ENCODE data around the gene KCNJ14. TPM values are rescaled to one million over a fixed set of nuclear protein-coding genes. Genes with fewer than 3 reads are reported as not detected.

The KCNJ14 gene
- total RNA-seq, 2 experiments from 2014 or later, result 1.3 to 1.5 TPM

DNA sequence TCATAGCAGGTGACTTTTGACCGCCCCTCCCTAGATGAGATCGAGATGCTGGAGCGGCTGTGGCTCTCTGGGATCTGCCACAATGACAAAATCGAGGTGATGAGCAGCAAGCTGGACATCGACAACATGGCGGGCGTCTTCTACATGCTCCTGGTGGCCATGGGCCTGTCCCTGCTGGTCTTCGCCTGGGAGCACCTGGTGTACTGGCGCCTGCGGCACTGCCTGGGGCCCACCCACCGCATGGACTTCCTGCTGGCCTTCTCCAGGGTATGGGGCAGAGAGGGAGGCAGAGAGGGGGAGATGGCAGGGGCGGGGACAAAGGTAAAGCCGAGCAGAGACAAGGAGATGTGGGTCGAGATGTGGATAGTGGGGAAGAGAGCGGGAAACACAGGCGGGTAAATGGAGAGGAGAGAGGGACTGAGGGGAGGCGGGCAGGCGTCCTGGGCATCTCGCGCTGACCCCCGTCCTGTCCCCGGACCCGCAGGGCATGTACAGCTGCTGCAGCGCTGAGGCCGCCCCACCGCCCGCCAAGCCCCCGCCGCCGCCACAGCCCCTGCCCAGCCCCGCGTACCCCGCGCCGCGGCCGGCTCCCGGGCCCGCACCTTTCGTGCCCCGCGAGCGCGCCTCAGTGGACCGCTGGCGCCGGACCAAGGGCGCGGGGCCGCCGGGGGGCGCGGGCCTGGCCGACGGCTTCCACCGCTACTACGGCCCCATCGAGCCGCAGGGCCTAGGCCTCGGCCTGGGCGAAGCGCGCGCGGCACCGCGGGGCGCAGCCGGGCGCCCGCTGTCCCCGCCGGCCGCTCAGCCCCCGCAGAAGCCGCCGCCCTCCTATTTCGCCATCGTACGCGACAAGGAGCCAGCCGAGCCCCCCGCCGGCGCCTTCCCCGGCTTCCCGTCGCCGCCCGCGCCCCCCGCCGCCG is 13.0 kb upstream of the KCNJ14 start:
- DNase-seq, result no peak
- H3K4me1 Mint-ChIP-seq (ENCODE audit: low read depth), result peaks cover 21% of the 10 kb centered on the region
- POLR2A ChIA-PET, result no interaction called here
- H3K36me3 Mint-ChIP-seq (ENCODE audit: low read depth), result peaks cover 10% of the 10 kb centered on the region
- H3K4me3 Mint-ChIP-seq, result peak overlapping the region; percentile 2
- no peak for TF ChIP-seq CTCF (IDR thresholded peaks at IDR 0.05)
- ATAC-seq, result no peak
- peaks cover 21% of the 10 kb centered on the region for H3K27me3 Mint-ChIP-seq
- CTCF ChIA-PET, result interaction anchor here (1.0 to 1.8 kb wide), 2 partner anchors 47 to 51 kb away, joined by 4 to 5 read pairs; partner anchors contain the start of gene KDELR1
- intact Hi-C loops (cut with micrococcal nuclease), result no loop called here
- H3K27ac Mint-ChIP-seq, result no peak overlapping the region
- no peaks in the 10 kb centered on the region for H3K9me3 Mint-ChIP-seq

GRCh38 chr19:48443256-48443655 is 12.1 kb upstream of the KCNJ14 start:
- Mint-ChIP-seq H3K27ac (no peak overlapping the region), H3K36me3 (ENCODE audit: low read depth) (peaks cover 18% of the 10 kb centered on the region), H3K4me3 (no peak overlapping the region), H3K27me3 (peaks cover 19% of the 10 kb centered on the region), H3K4me1 (ENCODE audit: low read depth) (peaks cover 27% of the 10 kb centered on the region), H3K9me3 (no peaks in the 10 kb centered on the region)
- ChIA-PET CTCF (interaction anchor here (0.6 to 1.2 kb wide), 3 partner anchors 46 to 141 kb away, joined by 3 to 4 read pairs (median 3); partner anchors contain the start of gene KDELR1), POLR2A (interaction anchor here (1.0 kb wide), 1 partner anchor 15 kb away, joined by 3 read pairs; no protein-coding TSS in a partner anchor)
- intact Hi-C loops (cut with micrococcal nuclease), result no loop called here
- ATAC-seq, result no peak
- no peak for TF ChIP-seq CTCF (IDR thresholded peaks at IDR 0.05)
- DNase-seq, result peak; percentile 6

DNA sequence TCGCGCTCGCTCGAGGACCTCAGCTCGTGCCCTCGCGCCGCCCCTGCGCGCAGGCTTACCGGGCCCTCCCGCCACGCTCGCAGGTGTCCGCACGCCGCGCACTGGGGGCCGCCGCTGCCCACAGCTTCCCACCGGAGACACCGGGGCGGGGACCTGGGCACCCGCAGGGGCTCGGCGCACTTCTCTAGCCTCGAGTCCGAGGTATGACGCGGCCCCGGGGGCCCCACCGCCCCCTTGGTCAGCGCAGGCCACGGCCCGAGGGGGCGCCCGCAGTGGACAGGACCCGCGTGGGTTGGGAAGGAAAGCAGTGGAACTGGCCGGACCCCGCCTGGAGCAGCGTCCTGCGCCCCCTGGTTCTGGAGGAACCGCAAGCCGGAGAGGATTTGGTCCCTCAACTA is 11.6 kb upstream of the KCNJ14 start:
- ChIA-PET CTCF (interaction anchor here (0.6 to 1.2 kb wide), 3 partner anchors 46 to 141 kb away, joined by 3 to 4 read pairs (median 3); partner anchors contain the start of gene KDELR1), POLR2A (interaction anchor here (1.0 kb wide), 1 partner anchor 15 kb away, joined by 3 read pairs; no protein-coding TSS in a partner anchor)
- DNase-seq (no peak), ATAC-seq (no peak)
- no peak overlapping the region for H3K27ac Mint-ChIP-seq
- no peak for TF ChIP-seq CTCF (IDR thresholded peaks at IDR 0.05)
- H3K4me3 Mint-ChIP-seq, result no peak overlapping the region
- intact Hi-C loops (cut with micrococcal nuclease), result no loop called here
- no peaks in the 10 kb centered on the region for H3K9me3 Mint-ChIP-seq
- H3K27me3 Mint-ChIP-seq, result peaks cover 19% of the 10 kb centered on the region
- peaks cover 22% of the 10 kb centered on the region for H3K36me3 Mint-ChIP-seq (ENCODE audit: low read depth)
- peaks cover 30% of the 10 kb centered on the region for H3K4me1 Mint-ChIP-seq (ENCODE audit: low read depth)

DNA sequence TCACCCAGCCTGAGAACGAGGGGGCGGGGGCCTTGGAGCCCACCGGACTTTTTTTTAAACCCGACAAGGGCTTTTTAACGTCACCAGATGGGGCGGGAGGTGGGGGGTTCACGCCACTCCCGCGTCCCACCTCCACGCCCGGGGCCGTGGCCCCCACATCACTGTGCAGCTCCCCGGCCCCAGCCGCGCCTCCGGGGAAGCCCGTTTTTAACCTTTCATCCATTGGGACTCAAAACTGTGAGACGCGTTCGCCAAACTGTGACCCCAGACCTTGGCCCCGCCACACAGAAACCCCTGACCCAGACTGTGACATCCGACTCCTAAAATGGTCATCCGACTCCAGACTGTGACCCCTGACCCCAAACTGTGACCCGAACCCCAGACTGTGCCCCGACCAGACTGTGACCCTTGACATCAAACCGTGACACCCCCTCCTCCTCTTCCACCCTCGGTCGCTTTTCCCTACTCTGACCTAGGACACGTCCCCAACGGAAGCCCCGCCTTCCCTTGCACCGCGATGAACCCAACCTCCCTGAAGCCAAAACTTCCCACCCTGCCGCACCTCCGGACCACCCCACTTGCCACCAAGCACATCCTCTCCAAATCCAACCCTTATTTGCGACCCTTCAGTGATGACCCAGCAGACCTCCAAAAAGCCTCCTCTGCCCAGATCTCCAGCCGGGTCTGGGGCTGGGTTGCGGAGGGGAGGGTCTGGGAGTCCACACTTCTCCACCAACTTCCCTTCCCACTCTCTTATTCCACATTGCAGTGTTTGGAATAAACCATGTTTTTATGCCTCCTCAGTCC is 11.0 kb upstream of the KCNJ14 start:
- CTCF ChIA-PET, result interaction anchor here (1.2 to 2.1 kb wide), 3 partner anchors 53 to 140 kb away, joined by 3 to 8 read pairs (median 4); partner anchors contain the start of gene KDELR1
- peak overlapping the region; percentile 79 for H3K4me3 Mint-ChIP-seq
- H3K4me1 Mint-ChIP-seq (ENCODE audit: low read depth), result peaks cover 32% of the 10 kb centered on the region
- peaks cover 27% of the 10 kb centered on the region for H3K36me3 Mint-ChIP-seq (ENCODE audit: low read depth)
- no peak for ATAC-seq
- intact Hi-C loops (cut with micrococcal nuclease), result no loop called here
- H3K27me3 Mint-ChIP-seq, result peaks cover 19% of the 10 kb centered on the region
- no peak for TF ChIP-seq CTCF (IDR thresholded peaks at IDR 0.05)
- POLR2A ChIA-PET, result interaction anchor here (0.7 to 1.1 kb wide), 3 partner anchors 16 to 123 kb away, joined by 3 read pairs; a partner anchor contains a TSS
- H3K27ac Mint-ChIP-seq, result peak overlapping the region; percentile 5
- H3K9me3 Mint-ChIP-seq, result no peaks in the 10 kb centered on the region
- DNase-seq, result peak; percentile 7
